Upper lobe of left lung (tissue), 4 donors: Measurements from ENCODE around the gene FLT3LG.

Experiments
- EP300 ChIP-seq, 4 donors: sonication (generic); formaldehyde crosslinking; IDR thresholded peaks; one replicate each; pipeline ENCODE4 v1.5.1; 2017; ENCODE audit warnings: antibody characterized with exemption in 4 of 4, control low read depth in 2 of 4
- POLR2A ChIP-seq, 4 donors: fragments of 450-650 bp; IDR thresholded peaks; one replicate each; pipeline ENCODE4 v1.5.1; 2016 to 2017; ENCODE audit warnings: antibody characterized with exemption in 4 of 4, mild to moderate bottlenecking in 2 of 4
- POLR2AphosphoS5 ChIP-seq, 2 donors: sonication (generic); formaldehyde crosslinking; IDR thresholded peaks; one replicate each; pipeline ENCODE4 v1.5.1; 2017; ENCODE audit warnings: antibody characterized with exemption in 2 of 2
- TF ChIP-seq, protein P1 (sequence below), 6 experiments: fragments of 450-650 bp in 4 of 6; fragments of 200-600 bp in 2 of 6; sonication (generic) in 2 of 6; IDR thresholded peaks; one replicate each; pipeline ENCODE4 v1.5.1; 2016 to 2019; ENCODE audit warnings: antibody characterized with exemption in 6 of 6

DNA sequence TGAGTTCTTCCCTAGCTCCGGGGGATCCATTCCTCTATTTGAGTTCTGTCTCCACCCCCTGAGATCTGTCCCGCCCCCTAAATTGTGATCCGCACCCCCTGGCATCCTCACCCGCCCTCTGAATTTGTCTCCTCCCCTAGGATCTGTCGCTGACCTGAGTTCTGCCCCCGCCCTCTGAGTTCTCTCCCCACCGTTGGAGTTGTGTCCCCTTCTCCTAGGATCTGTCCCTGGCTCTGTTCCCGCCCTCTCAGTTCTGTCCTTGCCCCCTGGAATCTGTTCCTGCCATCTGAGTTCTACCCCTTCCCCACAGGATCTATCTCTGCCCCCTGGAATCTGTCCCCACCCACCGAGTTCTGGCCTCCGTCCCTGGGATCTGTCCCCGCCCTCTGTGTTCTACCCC lies 31.7 kb upstream of the FLT3LG start:
- TF ChIP-seq POLR2AphosphoS5 (IDR thresholded peaks at IDR 0.05) (no peak), POLR2A (IDR thresholded peaks at IDR 0.05) (no peak), EP300 (IDR thresholded peaks at IDR 0.05) (no peak)
- TF ChIP-seq, protein P1, sequence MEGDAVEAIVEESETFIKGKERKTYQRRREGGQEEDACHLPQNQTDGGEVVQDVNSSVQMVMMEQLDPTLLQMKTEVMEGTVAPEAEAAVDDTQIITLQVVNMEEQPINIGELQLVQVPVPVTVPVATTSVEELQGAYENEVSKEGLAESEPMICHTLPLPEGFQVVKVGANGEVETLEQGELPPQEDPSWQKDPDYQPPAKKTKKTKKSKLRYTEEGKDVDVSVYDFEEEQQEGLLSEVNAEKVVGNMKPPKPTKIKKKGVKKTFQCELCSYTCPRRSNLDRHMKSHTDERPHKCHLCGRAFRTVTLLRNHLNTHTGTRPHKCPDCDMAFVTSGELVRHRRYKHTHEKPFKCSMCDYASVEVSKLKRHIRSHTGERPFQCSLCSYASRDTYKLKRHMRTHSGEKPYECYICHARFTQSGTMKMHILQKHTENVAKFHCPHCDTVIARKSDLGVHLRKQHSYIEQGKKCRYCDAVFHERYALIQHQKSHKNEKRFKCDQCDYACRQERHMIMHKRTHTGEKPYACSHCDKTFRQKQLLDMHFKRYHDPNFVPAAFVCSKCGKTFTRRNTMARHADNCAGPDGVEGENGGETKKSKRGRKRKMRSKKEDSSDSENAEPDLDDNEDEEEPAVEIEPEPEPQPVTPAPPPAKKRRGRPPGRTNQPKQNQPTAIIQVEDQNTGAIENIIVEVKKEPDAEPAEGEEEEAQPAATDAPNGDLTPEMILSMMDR (IDR thresholded peaks at IDR 0.05): no peak
